Measurements from ENCODE around the gene CXCL17. TPM values are rescaled to one million over a fixed set of nuclear protein-coding genes. Genes with fewer than 3 reads are reported as not detected.
"Not testable (repeated sequence)": the region's sequence is repeated elsewhere in the genome, so short reads cannot be mapped to it uniquely, and the experiment has no call there.

CXCL17 gene
- total RNA-seq, 4 donors from 2014 or later = 0.55 TPM; not detected in 3

DNA sequence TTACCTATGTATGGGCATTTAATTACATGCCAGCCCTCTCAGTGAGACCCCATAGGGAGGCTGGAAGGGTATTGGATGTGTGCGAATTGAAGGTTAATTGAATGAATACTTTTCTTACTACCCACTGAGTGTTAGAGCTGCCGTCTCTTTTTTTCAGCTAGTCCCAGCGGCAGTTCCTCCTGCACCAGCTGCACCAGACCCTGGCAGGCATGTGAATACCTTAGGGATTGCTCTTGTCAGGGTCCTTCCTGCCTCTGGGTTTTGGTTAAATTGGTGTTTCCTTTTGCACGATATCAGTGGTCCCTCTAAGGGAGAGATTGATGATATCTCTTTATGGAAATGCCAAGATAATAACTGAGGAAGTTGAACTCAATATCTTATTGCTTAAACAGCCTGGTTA lies 9.8 kb upstream of the CXCL17 start:
- DNase-seq (ENCODE audit: low spot score in 2 of 2) = no peak
- no peaks in the 10 kb centered on the region for H3K27me3 ChIP-seq
- H3K4me1 ChIP-seq = peaks cover 7% of the 10 kb centered on the region
- WGBS = 66% methylated on average over 4 of the region's 4 CpGs
- no peak overlapping the region for H3K4me3 ChIP-seq
- no peaks in the 10 kb centered on the region for H3K9me3 ChIP-seq
- TF ChIP-seq POLR2A (IDR thresholded peaks at IDR 0.05) (no peak), POLR2AphosphoS5 (IDR thresholded peaks at IDR 0.05) (no peak), EP300 (IDR thresholded peaks at IDR 0.05) (no peak), CTCF (IDR thresholded peaks at IDR 0.05) (no peak)
- no peaks in the 10 kb centered on the region for H3K36me3 ChIP-seq
- no peak overlapping the region for H3K27ac ChIP-seq

DNA sequence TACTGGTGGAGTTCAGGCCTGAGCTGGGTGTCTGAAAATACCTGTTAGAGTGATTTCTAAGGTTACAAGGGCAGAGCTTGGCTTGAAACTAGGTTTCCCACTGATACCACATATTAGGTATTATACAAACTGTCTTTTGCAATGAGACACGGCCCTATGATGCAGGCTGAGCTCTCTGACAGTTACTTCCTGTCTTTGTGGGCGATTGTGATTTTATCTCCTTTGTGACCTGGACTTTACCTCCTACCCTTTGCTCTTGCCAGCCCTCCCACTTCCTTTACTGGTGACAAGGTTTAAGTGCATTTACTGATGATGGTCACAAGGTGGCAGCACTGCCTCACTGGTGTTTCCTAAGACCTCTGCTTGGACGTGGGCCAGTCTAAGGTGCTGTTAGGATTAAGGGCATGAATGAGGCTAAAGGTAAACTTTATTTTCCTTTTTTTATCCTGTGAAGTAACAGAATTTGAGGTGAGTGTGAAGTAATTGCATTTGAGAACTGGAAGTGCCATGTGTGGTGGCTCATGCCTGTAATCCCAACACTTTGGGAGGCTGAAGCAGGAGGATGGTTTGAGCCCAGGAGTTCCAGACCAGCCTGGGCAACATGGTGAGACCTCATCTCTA lies 7.7 kb upstream of the CXCL17 start:
- Histone ChIP-seq H3K36me3 (no peaks in the 10 kb centered on the region), H3K27ac (no peak overlapping the region), H3K4me3 (no peak overlapping the region), H3K9me3 (no peaks in the 10 kb centered on the region), H3K4me1 (peaks cover 7% of the 10 kb centered on the region), H3K27me3 (no peaks in the 10 kb centered on the region)
- peak; percentile 81 to 89 for DNase-seq (ENCODE audit: low spot score in 2 of 2)
- WGBS = 0% methylated on average over 3 of the region's 3 CpGs
- TF ChIP-seq EP300 (IDR thresholded peaks at IDR 0.05) = no peak
- no peak for TF ChIP-seq POLR2A (IDR thresholded peaks at IDR 0.05)
- peak; percentile 87 to 90 for TF ChIP-seq CTCF (IDR thresholded peaks at IDR 0.05)
- TF ChIP-seq POLR2AphosphoS5 (IDR thresholded peaks at IDR 0.05) = peak in 1 of 3 donors; percentile 75

- not testable (repeated sequence) for H3K36me3 ChIP-seq; H3K27ac ChIP-seq; H3K4me1 ChIP-seq; DNase-seq (ENCODE audit: low spot score in 2 of 2); H3K4me3 ChIP-seq; H3K27me3 ChIP-seq; H3K9me3 ChIP-seq
- WGBS = 84% methylated on average over 5 of the region's 5 CpGs
These were observed 5.6 kb upstream of the CXCL17 start for GRCh38 chr19:42448306-42448705.

- Histone ChIP-seq H3K27me3 (no peaks in the 10 kb centered on the region), H3K4me3 (no peak overlapping the region), H3K9me3 (no peaks in the 10 kb centered on the region), H3K36me3 (no peaks in the 10 kb centered on the region), H3K27ac (no peak overlapping the region), H3K4me1 (peaks cover 18% of the 10 kb centered on the region)
- WGBS = 81% methylated on average over 7 of the region's 7 CpGs
- TF ChIP-seq EP300 (IDR thresholded peaks at IDR 0.05) = no peak
- no peak for TF ChIP-seq POLR2A (IDR thresholded peaks at IDR 0.05)
- TF ChIP-seq POLR2AphosphoS5 (IDR thresholded peaks at IDR 0.05) = no peak
- no peak for TF ChIP-seq CTCF (IDR thresholded peaks at IDR 0.05)
- no peak for DNase-seq (ENCODE audit: low spot score in 2 of 2)
These were observed 3.2 kb upstream of the CXCL17 start for GRCh38 chr19:42445948-42446347.

DNA sequence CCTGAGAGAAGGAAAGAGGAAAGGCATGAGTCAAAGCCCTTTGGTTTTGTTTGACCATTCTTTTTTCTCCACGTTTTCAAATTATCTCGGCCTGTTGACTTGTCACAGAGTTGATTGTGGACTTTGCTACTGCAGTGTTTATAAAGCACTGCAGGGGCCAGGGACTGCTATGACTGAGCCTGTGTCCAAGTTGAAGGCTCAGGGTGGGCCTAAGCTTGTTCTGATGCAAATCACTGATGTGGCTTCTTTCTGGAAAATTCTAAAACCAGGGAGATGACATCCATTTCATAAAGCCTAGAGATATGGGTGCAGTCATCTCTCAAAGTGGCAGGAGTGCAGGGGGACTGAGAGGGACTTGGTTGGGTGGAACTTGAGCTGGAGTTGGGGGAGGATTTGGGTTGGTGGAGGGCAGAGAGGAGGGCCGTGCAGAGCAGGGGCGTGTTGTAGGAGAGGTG lies 1.2 kb upstream of the CXCL17 start:
- no peak for TF ChIP-seq POLR2A (IDR thresholded peaks at IDR 0.05)
- no peak for TF ChIP-seq CTCF (IDR thresholded peaks at IDR 0.05)
- no peak for TF ChIP-seq POLR2AphosphoS5 (IDR thresholded peaks at IDR 0.05)
- no peak for TF ChIP-seq EP300 (IDR thresholded peaks at IDR 0.05)
- no peaks in the 10 kb centered on the region for H3K36me3 ChIP-seq
- peaks cover 20% of the 10 kb centered on the region for H3K4me1 ChIP-seq
- H3K9me3 ChIP-seq = no peaks in the 10 kb centered on the region
- DNase-seq (ENCODE audit: low spot score in 2 of 2) = no peak
- H3K4me3 ChIP-seq = no peak overlapping the region
- 72% methylated on average over 4 of the region's 4 CpGs for WGBS
- H3K27ac ChIP-seq = no peak overlapping the region
- no peaks in the 10 kb centered on the region for H3K27me3 ChIP-seq

DNA sequence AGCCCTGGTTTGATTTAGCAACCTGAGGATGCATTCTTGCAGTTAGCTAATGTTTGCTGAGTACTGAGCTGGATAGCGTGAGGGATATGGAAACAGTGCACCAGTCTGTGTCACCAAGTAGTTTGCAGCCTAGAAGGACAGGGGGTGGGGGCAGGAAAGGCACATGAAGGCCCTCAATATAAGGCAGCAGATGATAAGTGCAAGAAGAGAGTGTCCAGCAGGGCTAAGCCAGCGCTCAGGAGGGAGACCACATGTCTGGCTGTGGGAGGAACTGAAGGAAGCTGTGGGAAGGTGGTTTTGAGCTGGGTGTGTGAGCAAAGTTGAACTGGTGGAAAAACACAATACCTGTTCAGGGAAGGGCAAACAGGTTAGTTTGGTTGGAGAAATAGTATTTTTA lies 1.7 kb downstream of the CXCL17 start:
- no peak overlapping the region for H3K4me3 ChIP-seq
- H3K27ac ChIP-seq = peak overlapping the region; percentile 5
- WGBS = 41% methylated on average over 2 of the region's 2 CpGs
- no peaks in the 10 kb centered on the region for H3K9me3 ChIP-seq
- no peaks in the 10 kb centered on the region for H3K36me3 ChIP-seq
- peaks cover 25% of the 10 kb centered on the region for H3K4me1 ChIP-seq
- no peaks in the 10 kb centered on the region for H3K27me3 ChIP-seq
- TF ChIP-seq CTCF (IDR thresholded peaks at IDR 0.05) (no peak), POLR2AphosphoS5 (IDR thresholded peaks at IDR 0.05) (no peak), EP300 (IDR thresholded peaks at IDR 0.05) (no peak), POLR2A (IDR thresholded peaks at IDR 0.05) (no peak)
- no peak for DNase-seq (ENCODE audit: low spot score in 2 of 2)

Data from suprapubic skin (tissue), 4 donors.